ENCODE data around the gene DTX2.
"Not testable (repeated sequence)": the region's sequence is repeated elsewhere in the genome, so short reads cannot be mapped to it uniquely, and the experiment has no call there.

The DTX2 gene

DNA sequence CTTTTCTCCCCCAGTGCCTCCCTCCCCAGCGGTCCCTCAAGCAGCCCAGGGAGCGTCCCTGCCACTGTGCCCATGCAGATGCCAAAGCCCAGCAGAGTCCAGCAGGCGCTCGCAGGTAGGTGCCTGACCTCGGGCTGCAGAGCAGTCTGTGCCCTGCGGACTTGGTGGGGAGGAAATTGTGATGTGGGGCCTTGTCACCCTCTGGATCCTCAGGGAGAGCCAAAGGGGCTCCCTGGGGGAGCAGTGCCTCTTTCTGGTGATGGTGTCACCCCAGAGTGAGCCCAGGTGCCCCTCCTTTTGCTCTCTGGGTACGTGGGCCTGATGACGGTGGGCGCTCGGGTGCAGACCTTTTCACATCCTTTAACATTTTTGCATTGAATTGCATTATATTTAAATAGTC lies 30.6 kb downstream of the DTX2 start:
- DNase-seq (ENCODE audit: low read depth in 3 of 3): not testable (repeated sequence)

GRCh38 chr7:76495717-76496116 lies 34.2 kb downstream of the DTX2 start:
- not testable (repeated sequence) for DNase-seq (ENCODE audit: low read depth in 3 of 3)

GRCh38 chr7:76497918-76498582 lies 36.5 kb downstream of the DTX2 start:
- not testable (repeated sequence) for DNase-seq (ENCODE audit: low read depth in 3 of 3)

GRCh38 chr7:76498583-76499200 lies 37.2 kb downstream of the DTX2 start:
- DNase-seq (ENCODE audit: low read depth in 3 of 3): not testable (repeated sequence)

- not testable (repeated sequence) for DNase-seq (ENCODE audit: low read depth in 3 of 3)
Measured at GRCh38 chr7:76499201-76499923, 37.9 kb downstream of the DTX2 start.

DNA sequence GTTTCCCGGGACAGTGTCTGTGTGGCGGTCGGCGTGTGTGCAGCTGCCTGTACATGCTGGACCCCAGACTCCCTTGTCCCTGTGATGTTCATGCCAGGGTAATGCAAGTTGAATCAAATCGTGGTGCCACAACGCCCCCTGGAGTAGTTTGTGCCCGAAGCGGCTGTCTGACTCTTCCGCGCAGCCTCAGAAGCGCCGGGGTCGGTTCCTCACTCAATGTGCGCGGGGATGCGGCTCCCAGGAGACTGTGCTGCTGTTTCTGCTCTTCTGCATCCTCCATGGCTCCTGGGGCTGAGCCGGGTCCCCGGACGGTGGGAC lies 38.4 kb downstream of the DTX2 start:
- DNase-seq (ENCODE audit: low read depth in 3 of 3): not testable (repeated sequence)

- DNase-seq (ENCODE audit: low read depth in 3 of 3): not testable (repeated sequence)
Measured at GRCh38 chr7:76502224-76502623, 40.7 kb downstream of the DTX2 start.

- not testable (repeated sequence) for DNase-seq (ENCODE audit: low read depth in 3 of 3)
Measured at GRCh38 chr7:76502836-76503235, 41.3 kb downstream of the DTX2 start.

DNA sequence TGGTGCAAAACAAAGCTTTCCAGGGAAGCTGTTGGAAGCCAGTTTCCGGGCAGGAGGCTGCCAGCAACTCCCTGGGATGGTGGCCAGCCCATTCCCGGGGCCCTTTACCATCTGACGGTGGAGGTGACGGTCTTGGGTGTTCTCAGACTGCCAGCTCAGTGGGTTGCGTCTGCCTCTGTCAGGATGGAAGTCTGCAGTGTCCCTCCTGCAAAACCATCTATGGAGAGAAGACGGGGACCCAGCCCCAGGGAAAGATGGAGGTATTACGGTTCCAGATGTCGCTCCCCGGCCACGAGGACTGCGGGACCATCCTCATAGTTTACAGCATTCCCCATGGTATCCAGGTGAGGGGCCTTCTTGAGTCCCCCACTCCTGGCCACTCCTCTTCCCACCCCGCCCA lies 41.7 kb downstream of the DTX2 start:
- not testable (repeated sequence) for DNase-seq (ENCODE audit: low read depth in 3 of 3)

GRCh38 chr7:76504351-76505167 lies 43.0 kb downstream of the DTX2 start:
- not testable (repeated sequence) for DNase-seq (ENCODE audit: low read depth in 3 of 3)

DNA sequence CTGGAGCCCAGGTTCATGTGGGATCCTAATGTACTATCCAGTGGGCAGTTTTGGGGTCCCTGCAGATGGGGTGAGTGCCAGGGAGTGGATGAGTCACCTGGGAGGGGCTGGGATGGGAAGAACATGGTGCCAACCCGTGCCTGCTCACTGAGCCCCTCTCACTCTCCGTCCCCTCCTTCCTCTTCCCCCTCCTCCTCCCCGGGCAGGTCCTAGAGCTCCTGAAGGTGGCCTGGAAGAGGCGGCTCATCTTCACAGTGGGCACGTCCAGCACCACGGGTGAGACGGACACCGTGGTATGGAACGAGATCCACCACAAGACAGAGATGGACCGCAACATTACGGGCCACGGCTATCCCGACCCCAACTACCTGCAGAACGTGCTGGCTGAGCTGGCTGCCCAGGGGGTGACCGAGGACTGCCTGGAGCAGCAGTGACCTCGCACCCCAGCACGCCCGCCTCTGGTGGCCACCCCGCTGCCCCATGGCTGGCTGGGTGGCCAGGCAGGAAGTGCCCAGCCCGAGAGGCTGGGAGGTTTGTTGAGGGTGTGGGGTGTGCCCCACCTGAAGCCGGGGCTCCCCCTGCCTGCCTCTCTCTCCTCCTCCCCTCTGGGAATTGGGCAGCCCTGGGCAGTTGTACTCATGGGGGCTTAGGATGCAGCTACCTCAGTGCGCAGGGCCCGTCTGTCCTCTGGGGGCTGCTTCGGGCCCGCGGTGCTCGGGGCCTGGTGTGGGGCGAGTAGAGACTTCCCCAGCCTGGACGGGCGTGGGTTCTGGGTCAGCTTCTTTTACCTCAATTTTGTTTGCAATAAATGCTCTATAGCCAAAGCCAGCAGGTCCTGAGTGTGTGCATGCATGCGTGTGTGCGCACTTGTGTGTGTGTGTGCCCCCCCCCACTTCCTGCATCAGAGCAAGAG lies 43.9 kb downstream of the DTX2 start:
- no peak for DNase-seq (ENCODE audit: low read depth in 3 of 3)

DNA sequence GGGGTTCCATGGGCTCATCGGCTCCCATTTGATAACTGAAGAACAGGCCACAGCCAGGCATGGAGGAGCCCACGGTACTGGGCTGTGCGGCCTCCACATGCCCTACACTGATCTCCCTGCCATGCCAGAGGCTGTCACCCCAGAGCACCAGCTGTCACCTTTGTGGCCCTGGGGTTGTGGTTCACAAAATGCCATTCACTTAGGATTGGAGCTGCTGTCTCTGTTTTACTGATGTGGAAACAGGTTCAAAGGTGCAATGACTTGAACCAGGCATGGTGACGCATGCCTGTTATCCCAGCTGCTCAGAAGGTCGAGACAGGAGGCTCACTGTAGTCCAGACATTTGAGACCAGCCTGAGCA lies 44.6 kb downstream of the DTX2 start:
- DNase-seq (ENCODE audit: low read depth in 3 of 3): no peak

- DNase-seq (ENCODE audit: low read depth in 3 of 3): not testable (repeated sequence)
Measured at GRCh38 chr7:76506643-76507042, 45.1 kb downstream of the DTX2 start.

GRCh38 chr7:76507723-76508406 lies 46.4 kb downstream of the DTX2 start:
- DNase-seq (ENCODE audit: low read depth in 3 of 3): no peak

GRCh38 chr7:76509931-76510877 lies 48.7 kb downstream of the DTX2 start, which contains the start of gene UPK3B:
Gene UPK3B, plus strand, starts transcription at chr7:76510552. Its CDS starts 101 bp downstream, at chr7:76510653.
- no peak for DNase-seq (ENCODE audit: low read depth in 3 of 3)

DNA sequence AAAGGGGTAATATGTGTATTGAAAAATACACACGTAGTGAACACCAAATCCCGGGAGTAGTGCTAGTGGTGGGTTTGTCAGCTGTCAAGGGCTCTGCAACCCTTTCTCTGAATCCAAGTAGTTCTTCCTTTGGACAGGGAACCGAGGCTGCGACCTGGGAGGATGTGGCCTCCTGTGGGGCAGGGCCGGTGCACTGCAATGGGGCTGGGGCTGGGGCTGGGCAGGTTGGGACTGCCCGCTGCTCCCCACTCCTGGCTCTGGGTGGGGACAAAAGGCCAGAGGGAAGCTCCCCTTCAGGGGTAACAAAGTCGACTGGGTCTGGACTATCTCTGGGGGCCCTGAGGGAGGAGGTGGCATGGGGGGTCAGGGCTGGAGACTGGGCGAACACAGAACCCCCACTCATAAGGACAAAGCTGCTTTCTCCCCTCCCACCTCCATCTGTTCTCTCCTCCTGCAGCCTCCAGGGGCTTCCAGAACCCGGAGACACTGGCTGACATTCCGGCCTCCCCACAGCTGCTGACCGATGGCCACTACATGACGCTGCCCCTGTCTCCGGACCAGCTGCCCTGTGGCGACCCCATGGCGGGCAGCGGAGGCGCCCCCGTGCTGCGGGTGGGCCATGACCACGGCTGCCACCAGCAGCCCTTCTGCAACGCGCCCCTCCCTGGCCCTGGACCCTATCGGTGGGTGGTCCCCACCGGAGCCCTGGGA lies 49.8 kb downstream of the DTX2 start:
- not testable (repeated sequence) for DNase-seq (ENCODE audit: low read depth in 3 of 3)

GRCh38 chr7:76511911-76512885 lies 50.7 kb downstream of the DTX2 start:
- DNase-seq (ENCODE audit: low read depth in 3 of 3): not testable (repeated sequence)
